HG02798 (cell line): ENCODE results near the gene INTS11.

ENCODE experiments used
- ATAC-seq: cut with Tn5 transposase; IDR thresholded peaks from one replicate; pipeline ENCODE4 v1.9.1; 2021; ENCODE audit warnings: mild to moderate bottlenecking; ENCODE audit not compliant: unreplicated experiment, poor library complexity

The INTS11 gene

GRCh38 chr1:1332031-1332755, 7.7 kb upstream of the INTS11 start:
- ATAC-seq: no peak

- no peak for ATAC-seq
Measured at GRCh38 chr1:1331068-1331965, 6.9 kb upstream of the INTS11 start, which contains the start of gene TAS1R3. Gene TAS1R3, plus strand, starts transcription at chr1:1331280. Its CDS starts 66 bp downstream, at chr1:1331346.

GRCh38 chr1:1330366-1331067, 6.1 kb upstream of the INTS11 start:
- ATAC-seq: no peak

GRCh38 chr1:1329304-1330210, 5.1 kb upstream of the INTS11 start:
- ATAC-seq: no peak

GRCh38 chr1:1328254-1328653, 3.8 kb upstream of the INTS11 start:
- no peak for ATAC-seq

- ATAC-seq: no peak
Measured at GRCh38 chr1:1327291-1327690, 2.8 kb upstream of the INTS11 start.

GRCh38 chr1:1326075-1326605, 1.7 kb upstream of the INTS11 start:
- ATAC-seq: no peak

- no peak for ATAC-seq
Measured at GRCh38 chr1:1325288-1326074, 1.0 kb upstream of the INTS11 start.

- peak; percentile 29 for ATAC-seq
Measured at GRCh38 chr1:1324084-1324523, 356 bp downstream of the INTS11 start.

GRCh38 chr1:1322952-1323351, 1.5 kb downstream of the INTS11 start:
- no peak for ATAC-seq

GRCh38 chr1:1322418-1322817, 2.0 kb downstream of the INTS11 start:
- ATAC-seq: no peak

GRCh38 chr1:1321477-1321876, 3.0 kb downstream of the INTS11 start:
- no peak for ATAC-seq

GRCh38 chr1:1320666-1321448, 3.6 kb downstream of the INTS11 start:
- ATAC-seq: no peak

- ATAC-seq: no peak
Measured at GRCh38 chr1:1319646-1319941, 4.9 kb downstream of the INTS11 start.

GRCh38 chr1:1318777-1319645, 5.4 kb downstream of the INTS11 start:
- no peak for ATAC-seq

- ATAC-seq: no peak
Measured at GRCh38 chr1:1318131-1318652, 6.3 kb downstream of the INTS11 start.

GRCh38 chr1:1317420-1317819, 7.0 kb downstream of the INTS11 start:
- ATAC-seq: no peak
